HG03469 (cell line): ENCODE data around the gene UFC1.

ENCODE experiments used
- ATAC-seq: cut with Tn5 transposase; IDR thresholded peaks from one replicate; pipeline ENCODE4 v1.9.1; 2021; ENCODE audit warnings: mild to moderate bottlenecking, moderate library complexity, moderate number of reproducible peaks; ENCODE audit not compliant: unreplicated experiment

Gene UFC1

DNA sequence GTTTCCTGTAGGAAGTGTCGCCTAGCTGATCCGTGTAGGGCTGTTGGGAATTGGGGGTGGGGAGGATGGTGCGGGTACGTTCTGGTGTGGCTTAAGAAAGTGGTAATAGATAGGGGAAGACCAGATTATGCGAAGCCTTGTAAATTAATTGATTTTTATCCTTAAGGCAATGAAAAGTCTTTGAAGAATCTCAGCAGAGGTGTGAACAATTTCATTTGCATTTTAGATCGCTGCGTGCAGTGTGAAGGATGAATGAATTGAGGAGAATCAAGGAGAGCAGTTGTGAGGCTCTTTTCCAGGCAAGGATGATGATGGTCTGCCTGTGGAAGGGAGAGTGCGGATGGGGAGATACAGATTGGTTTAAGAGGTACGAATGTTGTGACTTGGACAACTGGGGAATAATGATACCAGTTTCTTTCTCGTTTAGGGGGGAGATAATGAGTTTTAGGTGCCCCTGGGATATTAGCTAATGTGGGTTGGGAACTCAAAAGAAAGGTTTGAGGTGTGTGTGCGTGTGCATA is 20.5 kb upstream of the UFC1 start:
- ATAC-seq = no peak

DNA sequence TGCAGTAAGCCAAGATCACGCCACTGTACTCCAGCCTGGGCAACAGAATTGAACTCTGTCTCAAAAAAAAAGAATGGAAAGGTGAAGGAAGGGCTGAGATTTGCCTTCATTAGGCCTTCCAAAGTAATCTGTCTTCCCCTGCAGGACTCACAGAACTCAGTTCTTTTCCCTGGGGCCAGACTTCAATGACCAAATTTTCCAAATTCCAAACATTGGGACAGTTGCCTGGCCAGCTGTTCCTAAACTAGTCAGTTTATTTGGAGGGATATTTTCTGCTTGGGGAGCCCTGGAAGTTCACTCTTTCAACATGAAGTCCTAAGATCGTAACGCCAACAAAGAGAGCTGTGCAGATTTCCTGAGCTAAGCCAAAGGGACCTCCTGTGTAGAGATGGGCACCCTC is 15.9 kb upstream of the UFC1 start:
- ATAC-seq = no peak

DNA sequence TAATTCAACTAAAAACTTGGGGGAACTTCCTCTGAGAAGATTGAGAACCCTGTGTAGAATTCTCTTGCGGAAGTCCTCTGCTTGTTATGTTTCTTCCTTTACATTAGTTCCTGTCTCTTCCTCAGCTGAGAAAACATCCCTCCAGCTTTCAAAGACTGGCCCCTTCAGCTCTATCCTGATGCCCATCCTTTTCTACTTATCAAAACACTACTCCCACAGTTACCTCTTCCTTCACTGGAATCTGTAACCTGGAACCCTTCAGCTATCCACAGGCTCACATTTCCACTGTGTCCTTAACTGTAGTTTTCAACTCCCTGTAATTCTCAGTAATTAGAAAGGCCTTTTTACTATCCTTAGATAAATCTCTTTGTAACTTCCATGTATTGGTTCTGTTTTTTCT is 15.3 kb upstream of the UFC1 start:
- ATAC-seq = no peak

DNA sequence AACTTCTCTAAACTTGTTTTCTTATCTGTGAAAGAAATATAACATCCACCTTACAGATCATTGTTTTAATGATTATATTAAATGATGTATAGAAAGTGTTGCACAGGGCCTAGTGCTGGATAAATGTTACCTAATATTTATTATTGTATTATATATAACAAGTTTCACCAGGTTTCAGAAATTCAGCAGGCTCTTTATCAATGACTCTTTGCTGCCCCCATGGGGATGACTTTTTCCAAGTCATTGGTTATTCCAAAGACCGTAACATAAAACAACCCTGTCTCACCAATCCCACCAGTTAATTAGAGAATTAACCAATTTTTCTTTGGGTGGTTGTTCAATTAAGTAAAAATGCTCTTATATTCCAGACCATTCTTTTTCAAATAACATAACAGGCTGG is 14.0 kb upstream of the UFC1 start:
- no peak for ATAC-seq

DNA sequence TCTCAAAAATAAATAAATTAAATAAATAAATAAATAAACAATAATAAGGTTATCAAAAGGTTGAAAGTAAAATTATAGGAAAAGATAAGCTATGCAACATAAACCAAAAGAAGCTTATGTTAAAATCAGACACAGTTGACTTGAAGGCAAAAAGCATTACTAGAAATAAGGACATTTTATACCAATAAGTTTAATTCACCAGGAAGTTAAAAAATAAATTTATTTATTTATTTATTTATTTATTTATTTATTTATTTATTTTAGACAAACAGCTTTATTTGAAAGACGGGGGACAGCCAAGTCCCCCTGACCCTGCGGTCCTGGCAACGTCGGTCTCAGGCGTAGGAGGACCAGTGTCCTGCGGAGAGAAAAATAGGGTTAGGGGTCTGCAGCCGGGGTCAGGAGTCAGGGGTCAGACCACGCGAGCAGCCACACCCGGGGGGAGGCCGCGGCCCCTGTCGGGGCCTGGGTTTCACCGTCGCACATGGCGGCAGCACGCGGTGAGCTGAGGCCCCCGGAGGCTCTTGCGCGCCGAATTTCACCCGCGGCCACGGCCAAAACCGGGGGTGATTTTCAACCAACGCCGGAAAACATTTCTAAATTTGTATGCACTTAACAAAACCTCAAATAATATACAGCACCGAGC is 12.9 kb upstream of the UFC1 start:
- ATAC-seq = no peak

DNA sequence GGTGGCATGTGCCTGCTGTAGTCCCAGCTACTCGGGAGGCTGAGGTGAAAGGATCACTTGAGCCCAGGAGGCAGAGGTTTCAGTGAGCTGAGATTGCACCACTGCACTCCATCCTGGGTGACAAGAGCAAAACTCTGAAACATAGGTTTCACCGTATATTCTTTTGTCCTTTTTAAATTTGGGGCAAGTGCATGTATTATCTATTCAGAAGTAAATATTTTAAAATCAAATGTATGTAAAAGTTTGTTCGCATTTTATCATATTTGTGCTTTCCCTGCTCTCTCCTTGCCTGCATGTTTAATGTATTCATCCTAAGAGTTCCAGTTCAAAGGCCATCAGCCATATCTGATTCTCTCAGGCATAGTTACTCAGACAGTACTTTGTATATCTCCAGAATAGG is 7.9 kb upstream of the UFC1 start:
- no peak for ATAC-seq

DNA sequence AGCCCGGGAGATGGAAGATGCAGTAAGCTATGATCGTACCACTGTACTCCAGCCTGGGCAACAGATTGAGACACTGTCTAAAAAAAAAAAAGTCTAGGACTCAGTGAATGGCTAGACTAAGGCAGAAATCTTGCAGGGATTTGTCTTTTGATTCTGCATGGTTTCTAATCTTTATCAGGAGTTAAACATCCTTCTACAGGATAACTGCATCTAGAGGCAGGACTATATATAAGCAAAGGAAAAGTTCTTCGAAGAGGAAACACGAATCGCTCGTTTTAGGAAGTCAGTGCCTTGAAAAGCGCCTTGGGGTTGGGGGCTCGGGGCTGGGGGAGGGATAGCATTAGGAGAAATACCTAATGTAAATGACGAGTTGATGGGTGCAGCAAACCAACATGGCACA is 602 bp upstream of the UFC1 start:
- ATAC-seq = no peak

DNA sequence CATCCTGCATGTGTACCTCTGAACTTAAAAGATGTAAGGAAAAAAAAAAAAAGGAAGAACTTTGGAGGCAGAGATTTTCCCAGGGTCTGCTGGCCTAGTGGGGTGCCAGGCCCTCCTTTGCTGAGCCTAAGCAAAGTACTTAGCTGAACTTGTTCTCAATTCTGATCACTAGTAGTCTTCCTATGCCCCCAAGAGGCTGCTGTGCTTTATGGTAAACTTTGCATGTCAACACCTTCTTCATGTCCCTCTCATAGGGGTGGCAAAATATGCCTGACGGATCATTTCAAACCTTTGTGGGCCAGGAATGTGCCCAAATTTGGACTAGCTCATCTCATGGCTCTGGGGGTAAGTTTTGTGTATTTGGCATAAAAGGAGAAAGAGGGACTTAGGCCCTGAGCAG is 4.1 kb downstream of the UFC1 start:
- ATAC-seq = no peak

DNA sequence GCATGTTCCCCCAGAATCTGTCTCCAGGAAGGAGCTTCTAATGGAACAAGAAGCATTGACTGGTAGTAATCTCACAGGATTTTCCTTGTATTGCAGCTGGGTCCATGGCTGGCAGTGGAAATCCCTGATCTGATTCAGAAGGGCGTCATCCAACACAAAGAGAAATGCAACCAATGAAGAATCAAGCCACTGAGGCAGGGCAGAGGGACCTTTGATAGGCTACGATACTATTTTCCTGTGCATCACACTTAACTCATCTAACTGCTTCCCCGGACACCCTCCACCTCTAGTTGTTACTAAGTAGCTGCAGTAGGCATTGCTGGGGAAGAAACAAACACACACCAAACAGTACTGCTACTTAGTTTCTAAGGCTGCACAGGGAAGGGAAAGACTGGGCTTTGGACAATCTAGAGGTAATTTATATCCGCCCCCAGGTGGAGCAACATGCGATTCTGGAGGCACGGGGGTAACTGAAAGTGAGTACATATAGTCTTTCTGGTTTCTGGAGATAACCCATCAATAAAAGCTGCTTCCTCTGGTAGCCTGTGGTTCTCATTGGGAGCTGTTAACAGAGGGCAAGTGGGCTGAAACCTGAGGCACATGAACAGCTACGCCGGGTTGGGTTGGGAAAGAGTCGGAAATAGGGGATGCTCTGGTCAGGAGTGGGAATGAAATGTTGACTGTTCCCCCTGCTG is 4.7 kb downstream of the UFC1 start:
- no peak for ATAC-seq

DNA sequence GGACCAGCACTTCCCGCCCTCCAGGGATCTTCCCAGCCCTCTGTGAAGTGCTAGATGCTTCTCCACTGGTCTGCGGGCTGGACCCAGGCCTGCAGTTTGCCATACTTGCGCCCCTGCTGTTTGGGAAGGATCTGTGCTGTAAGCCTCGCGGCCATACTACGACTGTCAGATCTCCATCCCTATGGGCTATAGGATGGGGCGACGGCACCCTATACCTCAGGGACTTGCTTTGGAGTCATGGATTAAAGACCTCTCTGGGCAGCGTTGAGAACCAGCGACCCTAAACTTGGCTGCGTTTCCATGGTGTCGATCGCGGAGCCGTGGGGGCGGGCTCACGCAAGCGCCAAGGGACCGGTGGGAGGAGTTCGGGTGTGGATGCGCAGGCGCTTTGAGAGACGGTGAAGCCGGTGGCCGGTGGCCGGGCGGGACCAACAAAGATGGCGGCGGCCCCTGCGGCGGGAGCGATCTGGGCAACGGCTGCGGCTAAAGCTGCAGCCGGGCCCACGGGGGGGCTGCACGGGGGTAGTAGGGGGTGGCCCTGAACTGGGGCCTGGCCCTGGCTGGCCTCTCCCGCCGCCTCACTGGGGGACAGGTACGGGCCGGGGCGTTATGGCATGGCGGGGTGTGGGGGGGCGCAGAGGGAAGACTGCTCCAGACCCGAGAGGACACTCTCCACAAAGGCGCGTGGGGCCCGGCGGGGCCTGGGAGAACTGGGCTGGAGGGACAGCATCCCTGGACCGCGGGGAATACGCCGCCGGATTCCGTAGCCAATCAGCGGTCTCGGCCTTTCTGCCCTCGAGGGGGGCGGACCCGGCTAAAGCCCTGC is 5.5 kb downstream of the UFC1 start, which contains the start of gene USP21:
TSS of gene USP21 (plus strand) at position 414 of the 826 bp plus-strand sequence. CDS start 1,141 bp downstream, outside the sequence.
- ATAC-seq = peak; percentile 64

DNA sequence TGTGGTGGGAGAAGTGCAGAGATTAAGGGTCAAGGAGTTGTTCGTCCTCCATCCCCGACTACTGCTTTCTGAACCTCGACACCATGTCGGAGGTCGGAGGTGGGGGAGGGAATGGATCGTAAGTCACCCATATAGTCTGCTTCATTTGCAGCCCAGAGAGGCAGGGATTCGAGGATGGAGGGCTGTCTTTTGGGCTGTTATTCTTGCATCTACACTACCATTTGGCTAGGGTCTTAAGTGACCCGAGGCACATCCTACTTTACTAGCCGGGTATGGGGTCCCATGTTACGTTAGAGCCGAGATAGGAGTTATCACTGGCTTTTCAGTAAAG is 6.1 kb downstream of the UFC1 start:
- no peak for ATAC-seq

DNA sequence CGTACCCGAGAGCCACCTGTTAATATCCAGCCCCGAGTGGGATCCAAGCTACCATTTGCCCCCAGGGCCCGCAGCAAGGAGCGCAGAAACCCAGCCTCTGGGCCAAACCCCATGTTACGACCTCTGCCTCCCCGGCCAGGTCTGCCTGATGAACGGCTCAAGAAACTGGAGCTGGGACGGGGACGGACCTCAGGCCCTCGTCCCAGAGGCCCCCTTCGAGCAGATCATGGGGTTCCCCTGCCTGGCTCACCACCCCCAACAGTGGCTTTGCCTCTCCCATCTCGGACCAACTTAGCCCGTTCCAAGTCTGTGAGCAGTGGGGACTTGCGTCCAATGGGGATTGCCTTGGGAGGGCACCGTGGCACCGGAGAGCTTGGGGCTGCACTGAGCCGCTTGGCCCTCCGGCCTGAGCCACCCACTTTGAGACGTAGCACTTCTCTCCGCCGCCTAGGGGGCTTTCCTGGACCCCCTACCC is 6.9 kb downstream of the UFC1 start:
- no peak for ATAC-seq

DNA sequence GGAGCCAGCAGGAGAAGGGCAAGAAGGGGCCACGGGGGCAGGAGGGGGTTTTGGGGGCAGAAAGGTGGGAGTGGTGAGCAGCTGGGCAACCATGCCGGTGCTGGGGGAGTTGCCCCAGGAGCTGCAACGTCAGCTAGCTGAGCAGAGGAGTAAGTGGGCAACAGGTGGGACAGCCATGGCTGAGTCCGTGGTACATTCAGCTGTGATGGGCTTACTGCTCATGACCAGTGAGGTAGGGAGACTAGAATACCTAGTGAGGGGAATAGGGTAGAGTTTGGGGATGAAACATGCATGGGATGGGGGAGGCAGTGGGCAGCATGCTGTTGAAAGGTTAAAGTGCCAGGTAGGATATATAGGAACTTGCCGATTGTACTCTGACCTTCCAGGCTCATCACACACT is 7.9 kb downstream of the UFC1 start:
- no peak for ATAC-seq

DNA sequence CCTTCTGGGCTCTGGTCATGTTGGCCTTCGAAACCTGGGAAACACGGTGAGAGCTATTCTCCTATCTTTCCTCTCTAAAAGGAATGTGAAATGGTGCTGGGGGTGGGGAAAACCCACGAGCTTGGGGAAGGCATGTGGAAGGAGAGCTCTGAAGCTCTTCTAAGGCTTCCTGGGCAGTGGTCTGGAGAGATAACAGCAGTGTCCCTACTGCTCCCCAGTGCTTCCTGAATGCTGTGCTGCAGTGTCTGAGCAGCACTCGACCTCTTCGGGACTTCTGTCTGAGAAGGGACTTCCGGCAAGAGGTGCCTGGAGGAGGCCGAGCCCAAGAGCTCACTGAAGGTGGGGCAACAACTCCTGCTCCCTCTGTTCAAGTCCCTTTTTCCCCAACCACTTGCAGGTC is 8.3 kb downstream of the UFC1 start:
- ATAC-seq = no peak

DNA sequence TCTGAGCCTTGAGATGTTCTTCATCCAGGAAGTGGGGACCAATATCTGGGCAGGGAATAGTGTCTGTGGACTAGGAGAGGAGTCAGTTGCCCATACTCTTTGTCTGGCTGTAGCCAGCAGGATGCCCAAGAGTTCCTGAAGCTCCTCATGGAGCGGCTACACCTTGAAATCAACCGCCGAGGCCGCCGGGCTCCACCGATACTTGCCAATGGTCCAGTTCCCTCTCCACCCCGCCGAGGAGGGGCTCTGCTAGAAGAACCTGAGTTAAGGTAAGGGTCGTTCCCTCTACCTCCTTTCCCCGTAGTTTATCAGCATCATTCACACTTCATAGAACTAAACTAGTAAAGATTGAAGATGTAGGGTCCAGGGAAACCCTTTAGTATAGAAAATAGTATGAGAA is 9.0 kb downstream of the UFC1 start:
- ATAC-seq = no peak

DNA sequence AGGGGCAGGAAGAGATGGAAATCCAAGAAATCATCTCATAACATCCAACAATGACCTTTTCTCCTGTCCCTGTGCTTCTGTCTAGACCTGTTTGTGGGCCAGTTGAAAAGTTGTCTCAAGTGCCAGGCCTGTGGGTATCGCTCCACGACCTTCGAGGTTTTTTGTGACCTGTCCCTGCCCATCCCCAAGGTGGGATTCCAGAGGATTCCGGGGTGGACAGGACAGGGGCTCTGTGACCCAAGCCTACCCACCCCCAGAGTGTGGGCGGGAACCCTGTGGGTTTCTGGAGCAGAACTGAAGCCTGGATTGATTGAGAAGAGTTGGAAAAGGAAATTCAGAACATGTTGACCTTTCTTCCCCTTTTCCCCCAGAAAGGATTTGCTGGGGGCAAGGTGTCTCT is 10.0 kb downstream of the UFC1 start:
- ATAC-seq = no peak

DNA sequence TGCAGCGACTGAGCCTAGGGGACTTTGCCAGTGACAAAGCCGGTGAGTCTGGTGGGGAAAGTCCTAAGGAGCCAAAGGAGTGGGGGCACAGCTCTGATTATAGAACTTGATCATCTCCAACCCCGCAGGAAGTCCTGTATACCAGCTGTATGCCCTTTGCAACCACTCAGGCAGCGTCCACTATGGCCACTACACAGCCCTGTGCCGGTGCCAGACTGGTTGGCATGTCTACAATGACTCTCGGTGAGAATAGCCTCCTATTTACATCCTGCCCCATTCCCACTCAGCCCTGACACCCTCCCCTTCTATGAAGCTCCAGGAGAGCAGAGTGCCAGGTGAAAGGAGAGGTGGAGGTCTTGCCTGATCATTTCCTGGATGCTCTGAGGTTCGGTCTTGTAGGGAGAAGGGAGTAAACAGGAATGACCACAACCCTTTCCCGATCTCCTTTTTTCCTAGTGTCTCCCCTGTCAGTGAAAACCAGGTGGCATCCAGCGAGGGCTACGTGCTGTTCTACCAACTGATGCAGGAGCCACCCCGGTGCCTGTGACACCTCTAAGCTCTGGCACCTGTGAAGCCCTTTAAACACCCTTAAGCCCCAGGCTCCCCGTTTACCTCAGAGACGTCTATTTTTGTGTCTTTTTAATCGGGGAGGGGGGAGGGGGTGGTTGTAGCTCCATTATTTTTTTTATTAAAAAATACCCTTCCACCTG is 11.3 kb downstream of the UFC1 start:
- no peak for ATAC-seq

DNA sequence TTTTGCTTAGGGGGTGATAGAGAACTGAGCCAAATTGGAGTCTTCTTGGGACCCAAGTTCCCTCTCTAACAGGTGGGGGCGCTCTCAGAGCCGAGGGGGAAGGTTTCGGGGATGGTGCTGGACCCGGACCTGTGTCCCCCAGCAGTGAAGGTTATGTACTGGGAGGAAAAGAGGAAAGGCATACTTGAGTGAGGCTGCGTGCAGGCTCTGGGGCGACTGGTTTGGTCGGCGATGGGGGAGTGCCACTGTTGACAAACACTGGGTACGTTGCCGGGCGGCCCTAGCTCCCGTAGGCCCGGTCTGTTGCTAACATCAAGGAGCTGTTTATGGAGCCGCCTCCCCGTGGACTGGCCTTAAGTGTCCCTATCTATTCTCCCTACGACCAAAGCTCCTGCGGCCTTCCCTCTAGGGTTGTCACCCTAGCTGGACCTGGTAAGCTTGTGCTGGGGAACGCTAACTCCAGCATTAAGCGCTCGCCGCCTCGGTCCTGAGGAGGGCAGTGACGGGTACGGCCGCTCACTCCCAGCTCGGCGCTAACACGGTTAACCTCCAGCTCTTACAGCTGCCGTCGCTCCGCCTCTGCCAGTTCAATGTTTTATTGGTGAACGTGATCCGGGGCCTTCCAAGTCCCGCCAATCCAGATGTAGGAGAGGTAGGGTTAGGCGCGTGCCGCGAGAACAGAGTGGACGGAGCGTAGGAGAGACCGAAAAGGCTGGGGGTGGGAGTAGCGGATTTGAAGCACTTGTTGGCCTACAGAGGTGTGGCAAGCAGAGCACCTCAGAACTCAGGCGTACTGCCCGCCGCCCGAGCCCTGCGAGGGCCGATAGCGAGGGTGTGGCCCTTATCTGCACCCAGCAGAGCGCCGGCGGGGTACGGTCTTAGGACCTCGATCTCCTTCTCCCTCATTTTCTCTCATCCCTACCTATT is 12.2 kb downstream of the UFC1 start, which contains the start of gene PPOX:
TSS of gene PPOX (plus strand) at position 685 of the 927 bp plus-strand sequence. CDS start 422 bp downstream, outside the sequence.
- peak; percentile 88 for ATAC-seq

DNA sequence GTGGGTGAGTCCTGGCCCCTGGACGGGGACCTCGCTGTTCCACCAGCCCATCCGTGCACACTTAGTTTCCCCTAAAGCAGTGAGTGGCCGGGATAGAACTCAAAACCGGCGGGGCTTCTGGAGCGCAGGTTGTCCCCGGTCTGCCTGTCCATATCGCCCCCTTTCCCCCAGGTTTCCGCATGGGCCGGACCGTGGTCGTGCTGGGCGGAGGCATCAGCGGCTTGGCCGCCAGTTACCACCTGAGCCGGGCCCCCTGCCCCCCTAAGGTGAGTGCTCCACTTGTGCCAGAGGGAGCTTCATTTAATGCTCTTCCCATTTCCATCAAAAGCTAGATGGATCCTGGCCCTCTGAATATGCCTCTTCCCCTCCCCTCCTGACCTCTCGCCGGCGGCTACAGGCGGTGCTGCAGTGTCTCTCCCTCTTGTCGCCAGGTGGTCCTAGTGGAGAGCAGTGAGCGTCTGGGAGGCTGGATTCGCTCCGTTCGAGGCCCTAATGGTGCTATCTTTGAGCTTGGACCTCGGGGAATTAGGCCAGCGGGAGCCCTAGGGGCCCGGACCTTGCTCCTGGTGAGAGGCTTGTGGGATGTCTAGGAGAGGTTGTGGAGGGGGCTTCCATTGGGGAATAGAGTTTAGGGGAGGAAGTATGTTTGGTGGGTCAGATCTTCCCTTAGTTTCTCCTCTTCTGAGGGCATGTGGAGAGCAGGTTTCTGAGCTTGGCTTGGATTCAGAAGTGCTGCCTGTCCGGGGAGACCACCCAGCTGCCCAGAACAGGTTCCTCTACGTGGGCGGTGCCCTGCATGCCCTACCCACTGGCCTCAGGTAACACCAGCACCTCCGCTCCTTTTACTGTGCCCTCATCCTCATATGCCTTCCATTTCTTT is 13.1 kb downstream of the UFC1 start:
- ATAC-seq = no peak
